Stimulated activated CD4-positive, alpha-beta T cell treated with anti-CD3 and anti-CD28 coated beads, Interleukin-12 subunit alpha, Interleukin-12 subunit beta, amount 100 ng/mL, for 48 hours (primary cell): ENCODE data around the gene FRMD3.

Experiments
- DNase-seq, 3 donors: peaks; one replicate each; pipeline ENCODE4 v3.0.0-alpha.2; 2020; ENCODE audit warnings: low read depth in 2 of 3, low spot score in 1 of 3

The FRMD3 gene

DNA sequence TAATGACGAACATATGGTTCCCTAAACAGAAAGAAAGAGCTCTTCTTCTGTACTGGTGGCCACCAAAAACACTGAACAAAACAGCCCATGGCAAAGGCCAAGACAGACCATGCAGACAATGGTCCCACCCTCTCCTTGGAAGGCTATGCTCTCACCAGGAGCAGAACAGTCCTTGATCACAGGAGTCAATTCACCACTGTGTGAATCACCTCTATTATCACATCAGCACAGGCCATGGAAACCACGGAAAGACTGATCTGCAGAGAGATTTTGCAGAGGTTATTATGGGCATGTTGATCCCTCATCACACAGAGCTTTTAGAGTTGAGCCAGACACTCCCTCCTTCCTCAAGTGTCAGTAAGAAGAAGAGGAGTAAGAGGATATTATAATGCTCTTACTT lies 341.3 kb downstream of the FRMD3 start:
- no peak for DNase-seq
